WERI-Rb-1 (cell line): ENCODE data around the gene PIK3C2B.
"Not testable (repeated sequence)": the region's sequence is repeated elsewhere in the genome, so short reads cannot be mapped to it uniquely, and the experiment has no call there.

Source experiments
- DNase-seq: peaks from one replicate; pipeline ENCODE4 v3.0.0-alpha.2; 2020
- H3K27ac ChIP-seq: fragments of 250-450 bp; sonication (Bioruptor Pico); 2 replicates; pipeline ENCODE4 v1.5.1; 2020; ENCODE audit warnings: mild to moderate bottlenecking, moderate library complexity
- H3K27me3 ChIP-seq: fragments of 250-450 bp; sonication (Bioruptor Pico); 2 replicates; pipeline ENCODE4 v1.5.1; 2021; ENCODE audit warnings: mild to moderate bottlenecking, low read depth, moderate library complexity; ENCODE audit not compliant: insufficient read depth, severe bottlenecking
- H3K36me3 ChIP-seq: fragments of 250-450 bp; sonication (Bioruptor Pico); 2 replicates; pipeline ENCODE4 v1.5.1; 2020; ENCODE audit warnings: mild to moderate bottlenecking, moderate library complexity
- H3K4me3 ChIP-seq: 2 replicates; pipeline ENCODE4 v1.5.1; 2011; ENCODE audit warnings: low read depth, mild to moderate bottlenecking, control low read depth, low read length
- H3K9me3 ChIP-seq: fragments of 250-450 bp; sonication (Bioruptor Pico); 2 replicates; pipeline ENCODE4 v1.5.1; 2021; ENCODE audit warnings: mild to moderate bottlenecking, moderate library complexity; ENCODE audit not compliant: severe bottlenecking
- TF ChIP-seq, protein P1 (sequence below): IDR thresholded peaks from 2 replicates; pipeline ENCODE4 v1.5.1; 2011; ENCODE audit warnings: low read depth, mild to moderate bottlenecking, control low read depth, inconsistent platforms, low read length

PIK3C2B gene

DNA sequence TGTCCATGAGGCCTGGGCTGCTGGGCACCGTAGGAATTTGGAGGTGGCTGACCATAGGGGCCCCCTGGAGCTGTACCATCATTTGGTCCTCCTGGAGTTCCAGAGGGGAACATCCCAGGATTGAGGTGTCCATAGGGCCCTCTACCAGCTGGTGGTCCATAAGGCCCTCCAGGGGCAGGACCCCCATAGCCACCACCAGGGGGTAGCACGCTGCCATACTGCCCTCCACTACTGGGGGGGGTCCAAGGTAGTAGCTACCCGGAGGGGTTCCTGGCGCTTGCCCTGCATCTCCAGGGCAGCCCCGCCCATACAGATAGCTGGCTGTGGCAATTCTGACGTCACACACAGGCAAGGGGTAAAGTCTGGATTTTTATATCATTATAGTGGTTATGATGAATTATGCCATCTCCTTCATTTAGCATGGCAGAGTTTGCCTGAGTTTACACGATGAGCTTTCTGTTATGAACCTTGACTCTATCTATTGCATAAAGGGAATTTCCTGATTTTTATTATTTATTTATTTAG lies 34.8 kb upstream of the PIK3C2B start:
- Histone ChIP-seq H3K27me3 (no peaks in the 10 kb centered on the region), H3K36me3 (peaks cover 97% of the 10 kb centered on the region), H3K27ac (no peak overlapping the region), H3K4me3 (no peak overlapping the region), H3K9me3 (no peaks in the 10 kb centered on the region)
- TF ChIP-seq, protein P1, sequence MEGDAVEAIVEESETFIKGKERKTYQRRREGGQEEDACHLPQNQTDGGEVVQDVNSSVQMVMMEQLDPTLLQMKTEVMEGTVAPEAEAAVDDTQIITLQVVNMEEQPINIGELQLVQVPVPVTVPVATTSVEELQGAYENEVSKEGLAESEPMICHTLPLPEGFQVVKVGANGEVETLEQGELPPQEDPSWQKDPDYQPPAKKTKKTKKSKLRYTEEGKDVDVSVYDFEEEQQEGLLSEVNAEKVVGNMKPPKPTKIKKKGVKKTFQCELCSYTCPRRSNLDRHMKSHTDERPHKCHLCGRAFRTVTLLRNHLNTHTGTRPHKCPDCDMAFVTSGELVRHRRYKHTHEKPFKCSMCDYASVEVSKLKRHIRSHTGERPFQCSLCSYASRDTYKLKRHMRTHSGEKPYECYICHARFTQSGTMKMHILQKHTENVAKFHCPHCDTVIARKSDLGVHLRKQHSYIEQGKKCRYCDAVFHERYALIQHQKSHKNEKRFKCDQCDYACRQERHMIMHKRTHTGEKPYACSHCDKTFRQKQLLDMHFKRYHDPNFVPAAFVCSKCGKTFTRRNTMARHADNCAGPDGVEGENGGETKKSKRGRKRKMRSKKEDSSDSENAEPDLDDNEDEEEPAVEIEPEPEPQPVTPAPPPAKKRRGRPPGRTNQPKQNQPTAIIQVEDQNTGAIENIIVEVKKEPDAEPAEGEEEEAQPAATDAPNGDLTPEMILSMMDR = peak; percentile 47
- DNase-seq = no peak

DNA sequence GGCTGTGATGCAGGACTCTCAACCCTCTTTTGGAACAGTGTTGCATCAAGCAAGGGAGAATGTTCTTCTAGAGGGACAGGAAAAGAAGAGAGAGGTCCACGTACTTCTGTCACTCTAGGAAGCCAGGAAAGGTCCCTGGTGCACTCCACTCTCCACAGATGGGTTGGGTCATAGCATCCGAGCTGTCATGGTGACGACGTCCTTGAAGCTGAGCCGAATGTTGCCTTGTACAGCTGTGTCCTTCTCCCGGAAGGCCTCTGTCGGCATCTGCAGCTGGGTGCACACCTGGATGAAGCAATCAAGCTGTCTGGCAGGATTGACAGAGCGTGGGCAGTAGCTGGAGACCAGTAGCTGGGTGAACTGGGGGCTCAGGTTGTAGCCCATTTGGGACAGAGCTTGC lies 34.1 kb upstream of the PIK3C2B start:
- peaks cover 97% of the 10 kb centered on the region for H3K36me3 ChIP-seq
- H3K27ac ChIP-seq = no peak overlapping the region
- H3K27me3 ChIP-seq = no peaks in the 10 kb centered on the region
- TF ChIP-seq, protein P1 = no peak
- no peak for DNase-seq
- no peak overlapping the region for H3K4me3 ChIP-seq
- peaks cover 3% of the 10 kb centered on the region for H3K9me3 ChIP-seq

DNA sequence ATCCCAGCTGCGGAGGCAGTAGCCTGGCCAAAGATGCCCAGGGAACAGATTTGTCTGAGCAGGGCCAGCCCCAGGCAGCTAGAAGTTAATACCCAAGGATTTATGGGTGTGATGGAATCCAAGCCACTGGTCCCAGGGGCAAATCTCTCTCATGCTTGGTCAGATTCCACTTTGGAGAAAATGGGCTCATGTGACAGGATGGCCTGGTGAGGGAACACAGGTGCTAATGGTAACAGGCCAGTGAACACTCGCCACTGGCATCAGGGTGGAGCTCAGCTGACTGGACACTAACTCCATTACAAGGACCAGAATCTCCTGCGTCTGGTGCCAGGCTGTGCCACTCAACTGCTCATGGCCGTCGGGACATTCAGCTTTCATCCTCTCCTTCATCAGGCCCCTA lies 33.6 kb upstream of the PIK3C2B start:
- Histone ChIP-seq H3K27ac (no peak overlapping the region), H3K27me3 (no peaks in the 10 kb centered on the region), H3K4me3 (no peak overlapping the region), H3K9me3 (peaks cover 6% of the 10 kb centered on the region), H3K36me3 (peaks cover 96% of the 10 kb centered on the region)
- TF ChIP-seq, protein P1 = no peak
- no peak for DNase-seq

DNA sequence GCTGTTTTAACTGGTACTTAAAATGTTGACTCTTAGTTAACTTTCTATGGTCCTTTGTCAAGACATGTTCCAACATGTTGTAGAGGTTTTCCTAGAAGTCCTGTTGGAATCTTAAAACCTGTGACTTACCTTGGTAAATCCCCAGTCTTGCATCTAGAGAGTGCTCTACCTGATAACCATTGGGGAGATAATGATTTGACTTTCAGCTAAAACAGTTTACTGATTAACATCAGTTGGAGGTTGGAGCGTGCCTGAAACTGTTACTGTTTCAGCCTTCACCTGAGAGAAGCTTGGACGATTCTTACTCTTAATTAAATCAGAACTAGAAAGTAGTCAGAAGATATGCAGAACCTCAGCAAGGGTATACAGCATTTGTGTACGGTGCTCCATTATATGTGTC lies 30.4 kb upstream of the PIK3C2B start:
- no peak for DNase-seq
- Histone ChIP-seq H3K27me3 (no peaks in the 10 kb centered on the region), H3K36me3 (peaks cover 95% of the 10 kb centered on the region), H3K9me3 (peaks cover 18% of the 10 kb centered on the region), H3K27ac (peak overlapping the region; percentile 46), H3K4me3 (no peak overlapping the region)
- TF ChIP-seq, protein P1 = no peak

DNA sequence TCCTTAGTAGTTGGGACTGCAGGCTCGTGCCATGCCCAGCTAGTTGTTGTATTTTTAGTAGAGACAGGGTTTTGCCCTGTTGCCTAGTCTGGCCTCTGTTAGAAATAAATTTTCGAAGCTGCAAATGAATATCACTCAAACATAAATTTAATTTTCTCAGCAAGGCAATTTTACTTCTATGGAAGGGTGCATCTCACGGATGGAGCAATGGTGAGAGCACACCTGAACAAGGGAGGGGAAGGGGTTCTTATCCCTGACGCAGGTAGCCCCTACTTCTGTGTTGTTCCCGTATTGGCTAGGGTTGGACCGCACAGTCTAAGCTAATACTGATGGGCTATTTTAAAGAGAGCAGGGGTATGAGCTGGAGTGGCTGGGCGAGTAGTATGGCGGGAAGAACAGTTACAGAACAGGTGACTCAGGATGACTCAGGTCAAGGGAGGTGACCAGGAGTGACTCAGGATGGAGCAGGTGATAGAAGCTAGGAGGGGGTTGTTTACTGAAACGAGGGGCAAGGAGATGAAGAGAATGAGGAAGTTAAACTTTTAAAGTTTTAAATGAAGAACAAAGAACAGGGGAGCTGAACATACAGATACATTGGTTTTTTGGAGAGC lies 29.1 kb upstream of the PIK3C2B start:
- TF ChIP-seq, protein P1 = no peak
- Histone ChIP-seq H3K9me3 (peaks cover 18% of the 10 kb centered on the region), H3K27me3 (no peaks in the 10 kb centered on the region), H3K36me3 (peaks cover 95% of the 10 kb centered on the region), H3K27ac (no peak overlapping the region), H3K4me3 (no peak overlapping the region)
- DNase-seq = no peak

DNA sequence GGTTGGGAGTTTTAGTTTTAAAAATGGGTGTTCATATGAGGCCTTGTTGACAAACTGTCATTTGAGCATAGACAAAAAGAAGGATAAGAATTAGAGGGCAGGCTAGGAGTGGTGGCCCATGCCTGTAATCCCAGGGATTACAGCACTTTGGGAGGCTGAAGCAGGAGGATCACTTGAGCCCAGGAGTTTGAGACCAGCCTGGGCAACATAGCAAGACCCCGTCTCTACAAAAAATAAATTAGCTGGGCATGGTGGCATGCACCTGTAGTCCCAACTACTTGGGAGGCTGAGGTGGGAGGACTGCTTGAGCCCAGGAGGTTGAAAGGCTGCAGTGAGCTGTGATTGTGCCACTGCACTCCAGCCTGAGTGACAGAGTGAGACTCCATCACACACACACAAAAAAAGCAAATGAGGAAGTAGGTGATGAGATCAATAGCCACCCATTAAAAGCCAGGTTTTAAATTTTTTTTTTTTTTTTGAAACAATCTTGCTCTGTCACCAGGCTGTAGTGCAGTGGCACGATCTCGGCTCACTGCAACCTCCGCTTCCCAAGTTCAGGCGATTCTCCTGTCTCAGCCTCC lies 27.4 kb upstream of the PIK3C2B start:
- Histone ChIP-seq H3K9me3 (peaks cover 18% of the 10 kb centered on the region), H3K36me3 (peaks cover 94% of the 10 kb centered on the region)
- H3K27me3 ChIP-seq, DNase-seq, H3K27ac ChIP-seq, H3K4me3 ChIP-seq: not testable (repeated sequence)
